HG02852 (cell line): ENCODE measurements around the gene ARRDC3.
"Not testable (repeated sequence)": the region's sequence is repeated elsewhere in the genome, so short reads cannot be mapped to it uniquely, and the experiment has no call there.

Experiments used
- ATAC-seq: cut with Tn5 transposase; IDR thresholded peaks from one replicate; pipeline ENCODE4 v1.9.1; 2021; ENCODE audit warnings: mild to moderate bottlenecking, moderate library complexity; ENCODE audit not compliant: unreplicated experiment

ARRDC3 gene

DNA sequence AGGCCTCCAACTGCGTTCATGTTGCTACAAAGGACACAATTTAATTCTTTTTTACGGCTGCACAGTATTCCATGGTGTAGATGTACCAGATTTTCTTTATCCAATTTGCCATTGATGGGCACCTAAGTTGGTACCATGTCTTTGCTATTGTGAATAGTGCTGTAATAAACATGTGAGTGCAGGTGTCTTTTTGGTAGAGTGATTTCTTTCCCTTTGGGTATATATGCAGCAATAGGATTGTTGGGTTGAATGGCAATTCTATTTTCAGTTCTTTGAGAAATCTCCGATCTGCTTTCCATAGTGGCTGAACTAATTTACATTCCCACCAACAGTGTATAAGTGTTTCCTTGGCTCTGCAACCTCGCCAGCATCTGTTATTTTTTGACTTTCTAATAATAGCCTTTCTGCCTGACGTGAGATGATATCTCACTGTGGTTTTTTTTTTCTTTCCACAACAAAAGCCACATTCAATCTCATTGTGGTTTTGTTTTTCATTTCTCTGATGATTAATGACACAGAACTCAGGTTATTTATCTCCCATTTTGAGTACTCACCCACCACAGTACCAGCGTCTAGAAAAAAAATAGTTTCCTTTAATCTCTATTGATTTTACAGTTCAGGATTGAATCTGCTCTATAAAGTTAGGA lies 21.9 kb downstream of the ARRDC3 start:
- ATAC-seq, result peak; percentile 86

DNA sequence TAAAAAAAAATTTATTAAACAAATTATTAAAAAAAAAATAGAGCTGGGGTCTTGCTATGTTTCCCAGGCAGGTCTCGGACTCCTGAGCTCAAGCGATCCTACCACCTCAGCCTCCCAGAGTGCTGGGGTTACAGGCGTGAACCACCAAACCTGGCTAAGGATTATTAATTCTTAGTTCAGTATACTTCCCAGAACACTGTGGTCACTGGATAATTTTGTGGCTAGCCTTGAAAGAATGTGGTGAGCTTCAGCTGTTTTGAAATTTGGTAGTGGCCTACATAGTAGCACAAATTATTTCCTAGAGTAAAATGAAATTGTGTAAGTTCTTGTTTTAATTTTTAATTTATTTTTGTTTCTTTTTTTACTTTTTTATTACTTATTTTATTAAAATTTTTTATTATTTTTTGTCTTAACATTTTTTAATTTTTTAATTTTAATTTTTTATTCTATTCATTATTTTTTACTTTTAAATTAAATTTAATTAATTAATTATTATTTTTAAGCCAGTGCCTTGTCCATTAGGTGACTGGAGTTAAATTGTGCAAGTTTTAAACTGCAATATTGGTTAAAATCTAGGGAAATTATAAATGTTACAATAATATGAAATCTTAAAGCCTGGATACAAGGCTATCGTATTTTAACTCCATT lies 23.0 kb downstream of the ARRDC3 start:
- no peak for ATAC-seq

DNA sequence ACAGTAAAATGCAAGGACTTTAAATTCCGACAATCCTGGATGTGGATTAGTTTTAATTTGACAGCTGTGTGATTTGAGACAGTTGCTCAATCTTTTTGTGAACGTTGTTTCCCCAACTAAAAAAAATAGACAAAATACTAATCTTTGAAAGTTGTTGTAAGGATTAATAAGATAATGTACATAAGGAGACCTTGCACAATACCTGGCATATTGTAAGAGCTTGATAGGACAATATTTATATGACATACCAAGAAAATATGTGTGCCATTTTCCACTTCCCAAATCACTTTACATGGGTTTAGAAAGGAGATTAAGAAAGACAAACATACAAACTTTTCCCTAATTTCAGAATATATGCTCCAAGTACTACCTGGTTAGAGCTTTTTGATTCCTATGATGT lies 25.3 kb downstream of the ARRDC3 start:
- no peak for ATAC-seq

DNA sequence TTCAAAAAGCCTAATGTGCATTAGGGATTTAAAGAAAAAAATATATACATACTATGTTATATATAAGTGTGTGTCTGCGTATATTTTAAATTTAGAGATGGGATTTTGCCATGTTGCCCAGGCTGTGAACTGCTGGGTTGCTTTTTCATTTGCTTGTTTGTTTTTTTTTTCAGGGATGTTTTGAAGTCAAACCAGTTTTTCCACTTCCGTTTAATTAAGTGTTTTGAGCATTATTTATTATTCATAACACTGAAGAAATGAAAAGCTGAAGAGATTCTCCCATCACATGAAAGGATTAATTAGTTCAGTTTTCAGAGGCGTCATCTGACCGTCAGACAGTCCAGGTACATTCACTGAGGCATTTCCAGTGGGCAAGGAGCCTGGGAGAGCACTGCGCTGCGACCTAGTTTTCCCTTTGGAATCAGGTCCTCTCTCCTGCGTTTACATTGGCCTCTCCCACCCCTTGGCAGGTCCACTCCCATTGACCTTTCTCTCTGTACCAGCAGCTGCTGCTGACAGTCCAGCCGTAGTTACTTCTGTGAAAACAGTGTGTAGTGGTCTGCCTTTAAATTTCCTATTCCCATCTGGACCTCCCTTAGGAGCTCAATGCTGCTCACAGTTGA lies 26.0 kb downstream of the ARRDC3 start:
- ATAC-seq, result no peak

DNA sequence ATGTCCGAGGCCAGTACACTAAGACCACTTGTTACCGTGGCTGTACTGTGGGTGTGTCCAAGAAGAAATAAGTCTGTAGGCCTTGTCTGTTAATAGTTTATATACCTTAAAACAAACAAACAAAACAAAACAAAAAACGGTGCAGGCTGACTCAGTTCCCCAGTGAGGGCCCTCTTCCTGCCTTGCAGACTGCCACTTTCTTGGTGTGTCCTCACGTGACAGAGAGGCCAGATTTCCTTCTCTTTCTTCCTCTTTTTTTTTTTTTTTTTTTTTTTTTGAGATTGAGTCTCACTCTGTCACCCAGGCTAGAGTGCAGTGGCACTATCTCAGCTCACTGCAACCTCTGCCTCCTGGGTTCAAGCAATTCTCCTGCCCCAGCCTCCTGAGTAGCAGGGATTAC lies 28.2 kb downstream of the ARRDC3 start:
- ATAC-seq, result peak; percentile 59

- ATAC-seq, result no peak
These were observed 30.1 kb downstream of the ARRDC3 start for GRCh38 chr5:91352831-91353695.

DNA sequence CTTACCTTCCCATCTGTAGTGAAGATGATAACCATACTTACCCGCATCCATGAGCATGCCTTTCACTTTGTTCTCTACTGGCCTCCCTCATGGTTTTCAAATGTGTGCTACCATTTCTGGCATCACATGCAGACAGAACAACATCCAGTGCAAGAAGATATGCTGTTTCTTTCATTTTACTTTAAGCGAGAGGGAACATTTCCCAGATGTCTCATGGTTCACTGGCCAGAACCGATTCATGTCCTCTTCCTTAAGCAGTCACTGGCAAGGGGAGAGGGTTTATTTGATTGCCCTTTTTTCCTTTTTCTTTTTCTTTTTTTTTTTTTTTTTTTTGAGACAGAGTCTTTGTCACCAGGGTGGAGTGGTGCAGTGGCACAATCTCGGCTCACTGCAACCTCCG lies 37.7 kb downstream of the ARRDC3 start:
- ATAC-seq, result no peak

GRCh38 chr5:91344661-91345200 lies 38.4 kb downstream of the ARRDC3 start:
- ATAC-seq, result not testable (repeated sequence)

- ATAC-seq, result no peak
These were observed 39.2 kb downstream of the ARRDC3 start for GRCh38 chr5:91343916-91344315.

DNA sequence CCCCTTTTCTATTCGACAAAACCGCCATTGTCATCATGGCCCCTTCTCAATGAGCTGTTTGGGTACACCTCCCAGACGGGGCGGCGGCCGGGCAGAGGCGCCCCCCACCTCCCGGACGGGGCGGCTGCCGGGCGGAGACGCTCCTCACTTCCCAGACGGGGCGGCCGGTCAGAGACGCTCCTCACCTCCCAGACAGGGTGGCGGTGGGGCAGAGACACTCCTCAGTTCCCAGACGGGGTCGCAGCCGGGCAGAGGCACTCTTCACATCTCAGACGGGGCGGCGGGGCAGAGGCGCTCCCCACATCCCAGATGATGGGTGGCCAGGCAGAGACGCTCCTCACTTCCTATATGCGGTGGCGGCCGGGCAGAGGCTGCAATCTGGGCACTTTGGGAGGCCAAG lies 40.2 kb downstream of the ARRDC3 start:
- ATAC-seq, result not testable (repeated sequence)

GRCh38 chr5:91341154-91341553 lies 42.0 kb downstream of the ARRDC3 start:
- ATAC-seq, result no peak

DNA sequence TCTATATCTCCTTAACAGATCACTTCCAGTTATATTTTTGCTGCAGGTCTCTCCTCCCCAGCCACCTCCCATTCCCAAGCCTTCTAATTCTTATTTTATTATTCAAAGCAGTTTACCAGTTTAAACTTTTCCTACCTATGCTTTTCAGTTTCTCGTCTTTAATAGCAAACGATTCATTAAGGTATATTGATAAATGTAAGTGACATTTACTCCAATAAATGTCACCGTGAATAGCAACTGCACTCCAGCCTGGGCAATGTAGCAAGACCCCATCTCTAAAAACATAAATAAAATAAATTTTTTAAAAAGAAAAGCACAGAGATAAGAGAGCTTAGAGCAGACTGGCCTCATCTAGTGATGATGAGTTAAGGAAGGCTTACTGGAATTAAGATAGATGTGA lies 42.6 kb downstream of the ARRDC3 start:
- no peak for ATAC-seq

DNA sequence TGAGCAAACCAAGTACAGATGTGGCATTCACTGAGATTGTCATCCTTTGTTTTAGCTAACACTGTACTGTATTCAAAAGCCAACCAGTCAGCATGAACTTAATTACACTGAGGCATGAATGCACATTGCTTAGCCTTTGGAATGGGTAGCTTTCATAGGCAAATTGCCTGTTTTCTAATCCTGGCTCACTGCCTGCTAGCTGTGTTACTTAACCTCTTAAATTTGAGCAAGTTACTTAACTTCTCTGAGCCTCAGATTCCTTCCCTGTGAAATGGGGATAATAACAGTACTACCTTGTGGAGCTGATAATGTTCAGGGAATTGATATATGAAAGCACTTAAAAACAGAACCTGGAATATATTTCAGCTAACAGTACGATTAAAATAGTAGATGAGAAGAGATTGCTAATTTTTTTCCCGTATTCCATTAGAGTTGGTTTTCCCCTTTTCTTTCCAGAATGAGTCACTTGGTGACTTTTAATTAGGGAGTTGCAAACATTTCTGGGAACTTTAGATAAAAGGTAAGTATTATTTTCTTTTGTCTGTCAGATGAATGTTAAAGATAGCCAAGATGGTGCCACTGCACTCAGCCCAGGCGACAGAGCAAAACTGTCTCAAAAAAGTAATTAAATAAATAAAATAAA lies 43.9 kb downstream of the ARRDC3 start:
- no peak for ATAC-seq

DNA sequence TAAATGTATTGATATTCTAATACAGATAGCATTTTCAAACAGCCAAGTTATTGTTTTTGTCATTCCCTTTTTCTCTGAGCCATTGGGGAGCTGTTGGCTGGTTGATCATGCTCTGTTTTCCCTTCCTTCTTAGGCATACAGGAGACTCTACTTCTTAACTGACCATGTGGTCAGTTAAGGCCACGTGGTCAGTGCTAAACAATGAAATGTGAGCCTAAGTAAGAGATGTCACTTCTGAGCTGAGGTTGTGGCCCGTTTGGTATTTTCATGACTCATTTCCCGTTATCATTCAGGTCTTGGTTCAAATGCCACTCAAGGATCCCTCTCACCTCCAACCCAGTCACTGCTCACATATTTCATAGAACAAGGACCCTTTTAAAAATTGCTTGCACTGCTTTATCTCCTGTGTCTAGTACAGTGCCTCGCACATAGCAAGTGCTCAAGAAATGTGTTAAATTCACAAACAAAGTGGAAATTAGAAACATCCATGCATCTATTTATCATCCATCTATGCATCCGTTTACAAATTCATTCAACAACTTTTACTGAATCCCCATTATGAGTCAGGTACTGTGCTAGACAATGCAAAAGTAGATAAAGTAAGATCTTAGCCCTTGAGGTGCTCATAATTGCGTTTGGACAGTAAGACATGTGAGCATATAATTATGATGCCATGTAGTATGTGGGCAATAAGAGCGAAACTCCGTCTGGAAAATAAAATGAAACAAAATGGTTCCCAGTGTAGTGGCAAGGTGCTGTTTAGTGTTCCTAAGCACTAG lies 50.7 kb downstream of the ARRDC3 start:
- ATAC-seq, result peak; percentile 62

- ATAC-seq, result no peak
These were observed 51.4 kb downstream of the ARRDC3 start for GRCh38 chr5:91331705-91332104.

DNA sequence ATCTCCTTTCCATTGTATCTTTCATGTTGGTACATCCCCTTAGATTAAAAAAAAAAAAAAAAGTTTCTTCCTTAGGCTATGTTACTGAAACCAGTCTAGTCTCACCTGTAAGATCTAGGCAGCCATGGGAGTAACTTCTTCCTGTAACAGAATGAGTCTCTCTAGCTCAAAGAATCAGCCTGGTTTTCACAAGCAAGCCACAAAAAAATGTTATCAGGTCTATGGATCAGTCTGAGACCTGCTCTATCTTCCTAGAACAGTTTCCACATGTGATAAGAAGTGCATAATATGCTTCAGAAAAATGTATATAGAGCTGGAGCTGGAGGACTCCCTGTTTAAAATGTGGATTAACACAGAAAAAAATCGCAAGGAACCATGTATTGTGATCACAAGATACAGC lies 53.8 kb downstream of the ARRDC3 start:
- ATAC-seq, result peak; percentile 53

DNA sequence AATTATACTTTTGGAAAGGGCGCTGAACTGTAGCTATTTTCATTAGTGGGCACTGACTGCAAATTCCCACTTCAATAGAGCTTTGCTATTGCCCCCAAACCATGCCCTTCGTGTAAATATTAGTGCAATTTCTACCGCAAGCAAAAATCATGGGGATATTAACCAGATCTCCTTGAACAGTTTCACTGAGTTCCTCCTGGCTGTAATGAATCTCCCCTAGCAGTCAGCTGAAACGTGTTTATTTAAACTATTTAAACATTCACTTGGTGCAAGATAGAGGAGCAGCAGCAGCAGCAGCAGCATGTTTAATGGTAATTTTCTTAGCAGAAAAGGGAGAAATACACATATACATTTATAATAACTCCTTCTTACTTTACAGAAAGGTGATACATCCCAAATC lies 54.4 kb downstream of the ARRDC3 start:
- ATAC-seq, result no peak

DNA sequence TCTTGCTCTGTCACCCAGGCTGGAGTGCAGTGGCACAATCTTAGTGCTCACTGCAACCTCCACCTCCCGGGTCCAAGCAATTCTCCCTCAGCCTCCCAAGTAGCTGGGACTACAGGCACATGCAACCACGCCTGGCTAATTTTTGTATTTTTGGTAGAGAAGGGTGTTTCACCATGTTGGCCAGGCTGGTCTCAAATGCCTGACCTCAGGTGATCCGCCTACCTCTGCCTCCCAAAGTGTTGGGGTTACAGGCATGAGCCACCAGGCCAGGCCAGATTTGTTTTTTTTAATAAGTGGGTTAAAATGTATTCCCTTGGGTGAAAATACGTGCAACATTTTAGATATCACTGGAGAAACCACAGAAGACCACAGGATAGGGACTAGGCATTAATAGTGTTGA lies 60.1 kb downstream of the ARRDC3 start:
- not testable (repeated sequence) for ATAC-seq

DNA sequence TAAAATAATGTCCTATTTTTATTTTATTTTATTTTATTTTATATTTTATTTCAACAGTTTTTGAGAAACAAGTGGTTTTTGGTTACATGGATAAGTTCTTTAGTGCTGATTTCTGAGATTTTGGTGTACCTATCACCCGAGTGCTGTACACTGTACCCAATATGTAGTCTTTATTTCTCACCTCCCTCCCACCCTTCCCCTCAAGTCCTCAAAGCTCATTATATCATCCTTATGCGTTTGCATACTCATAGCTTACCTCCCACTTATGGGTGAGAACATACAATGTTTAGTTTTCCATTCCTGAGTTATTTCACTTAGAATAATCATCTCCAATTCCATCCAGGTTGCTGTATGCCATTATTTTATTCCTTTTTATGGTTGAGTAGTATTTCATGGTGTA lies 63.5 kb downstream of the ARRDC3 start:
- no peak for ATAC-seq

- ATAC-seq, result no peak
These were observed 64.4 kb downstream of the ARRDC3 start for GRCh38 chr5:91318724-91319123.
